HCT116 (cell line): ENCODE data around the gene ADGRB3. TPM values are rescaled to one million over a fixed set of nuclear protein-coding genes. Genes with fewer than 3 reads are reported as not detected.

ENCODE experiments used
- ATAC-seq: fragments of 200-7000 bp; cut with Tn5 transposase; 2 replicates; pipeline ENCODE4 v1.9.1; 2020; ENCODE audit warnings: mild to moderate bottlenecking, moderate library complexity
- BruUV-seq: library from RNA; stranded (reverse); fragments of 400-500 nt; replicated peaks from 2 replicates; lab custom pipeline; 2021; lab: Mats Ljungman, UMichigan
- CTCF ChIA-PET: fragments of 300-600 bp; sonication (Branson Sonifier 250); formaldehyde crosslinking; loops from one replicate; lab custom pipeline; 2021; ENCODE audit warnings: antibody characterized with exemption; lab: Charles Lee
- POLR2A ChIA-PET: fragments of 300-600, 350-600 bp; sonication (Branson Sonifier 250); formaldehyde crosslinking; loops from one replicate; lab custom pipeline; 2021; ENCODE audit warnings: antibody characterized with exemption; lab: Charles Lee
- RAD21 ChIA-PET, 2 experiments: fragments of 300-600 bp; sonication (Branson Sonifier 250); formaldehyde crosslinking; loops; one replicate each; lab custom pipeline; 2023; ENCODE audit warnings: low total read pairs in 2 of 2; ENCODE audit not compliant: uncharacterized antibody in 2 of 2, unreplicated experiment in 2 of 2, low non-redundant PET in 1 of 2; lab: Charles Lee
- DNase-seq: peaks from one replicate; pipeline ENCODE4 v3.0.0-alpha.2; 2010; ENCODE audit warnings: low read depth, low spot score
- H2AFZ ChIP-seq: fragments of 200-600 bp; shearing (Covaris generic), sonication (generic); 2 replicates; pipeline ENCODE4 v1.6.1; 2017; ENCODE audit warnings: low read depth, mixed run types, mixed read lengths, antibody characterized with exemption, low read length; ENCODE audit not compliant: poor library complexity, severe bottlenecking
- H3K27ac ChIP-seq: 2 replicates; pipeline ENCODE4 v1.5.1; 2012; ENCODE audit warnings: low read depth, low read length
- H3K27me3 ChIP-seq: fragments of 200-600 bp; sonication (generic); 2 replicates; pipeline ENCODE4 v1.6.1; 2016; ENCODE audit warnings: mixed run types, low read length, mixed read lengths; ENCODE audit not compliant: insufficient read depth
- H3K36me3 ChIP-seq, 2 experiments: fragments of 200-500 bp in 1 of 2; fragments of 200-600 bp in 1 of 2; sonication (Bioruptor generic) in 1 of 2; sonication (generic) in 1 of 2; 2 replicates each; pipeline versions ENCODE4 v1.5.1 to v1.6.1; 2014 to 2016; ENCODE audit warnings: low read length in 2 of 2, inconsistent platforms in 1 of 2, mixed read lengths in 1 of 2, mixed run types in 1 of 2; ENCODE audit not compliant: insufficient read depth in 2 of 2, control insufficient read depth in 1 of 2
- H3K4me1 ChIP-seq, 2 experiments: fragments of 200-600 bp in 1 of 2; sonication (generic) in 1 of 2; 2 replicates each; pipeline versions ENCODE4 v1.5.1 to v1.6.1; 2012 to 2017; ENCODE audit warnings: low read length in 2 of 2, inconsistent platforms in 1 of 2, mild to moderate bottlenecking in 1 of 2, mixed read lengths in 1 of 2, mixed run types in 1 of 2, moderate library complexity in 1 of 2; ENCODE audit not compliant: insufficient read depth in 2 of 2, control insufficient read depth in 1 of 2
- H3K4me2 ChIP-seq: fragments of 200-600 bp; sonication (generic); 2 replicates; pipeline ENCODE4 v1.6.1; 2017; ENCODE audit warnings: mixed run types, low read length, mixed read lengths
- H3K4me3 ChIP-seq, 2 experiments: fragments of 200-600 bp in 1 of 2; sonication (generic) in 1 of 2; replicated peaks in 1 of 2; 2 replicates each; pipeline ENCODE4 v1.5.1; 2011 to 2016; ENCODE audit warnings: low read length in 2 of 2, control low read depth in 1 of 2, low read depth in 1 of 2, mild to moderate bottlenecking in 1 of 2, mixed read lengths in 1 of 2, mixed run types in 1 of 2
- H3K79me2 ChIP-seq: fragments of 200-600 bp; sonication (generic); 2 replicates; pipeline ENCODE4 v1.6.1; 2017; ENCODE audit warnings: mild to moderate bottlenecking, mixed run types, low read length, moderate library complexity, mixed read lengths; ENCODE audit not compliant: insufficient read depth
- H3K9ac ChIP-seq: fragments of 200-600 bp; sonication (generic); 2 replicates; pipeline ENCODE4 v1.6.1; 2016; ENCODE audit warnings: low read length, mixed read lengths
- H3K9me2 ChIP-seq: fragments of 200-600 bp; sonication (generic), shearing (Covaris generic); 2 replicates; pipeline ENCODE4 v1.6.1; 2017; ENCODE audit warnings: mixed run types, mild to moderate bottlenecking, moderate library complexity; ENCODE audit not compliant: insufficient read depth
- H3K9me3 ChIP-seq, 2 experiments: fragments of 200-500 bp in 1 of 2; fragments of 200-600 bp in 1 of 2; sonication (Bioruptor generic) in 1 of 2; sonication (generic) in 1 of 2; 2 replicates each; pipeline ENCODE4 v1.6.1; 2014 to 2017; ENCODE audit warnings: low read length in 2 of 2, mixed read lengths in 2 of 2, inconsistent platforms in 1 of 2, low read depth in 1 of 2, mild to moderate bottlenecking in 1 of 2, mixed run types in 1 of 2, moderate library complexity in 1 of 2; ENCODE audit not compliant: control insufficient read depth in 1 of 2, insufficient read depth in 1 of 2
- H4K20me1 ChIP-seq: fragments of 200-600 bp; sonication (generic), shearing (Covaris generic); 2 replicates; pipeline ENCODE4 v1.6.1; 2017; ENCODE audit warnings: mixed run types, mild to moderate bottlenecking, moderate library complexity; ENCODE audit not compliant: insufficient read depth
- ATF3 ChIP-seq: IDR thresholded peaks from 2 replicates; pipeline ENCODE4 v1.6.1; 2012
- CBX3 ChIP-seq: IDR thresholded peaks from 2 replicates; pipeline ENCODE4 v1.6.1; 2012; ENCODE audit warnings: low read depth
- CEBPB ChIP-seq: IDR thresholded peaks from 2 replicates; pipeline ENCODE4 v1.6.1; 2012; ENCODE audit warnings: low read depth
- CTCF ChIP-seq, 3 experiments: fragments of 200-600 bp in 1 of 3; sonication (generic) in 1 of 3; IDR thresholded peaks in 2 of 3; conservative IDR thresholded peaks in 1 of 3; 2 replicates each; pipeline ENCODE4 v1.5.1; 2012 to 2017; ENCODE audit warnings: low read depth in 2 of 3, low read length in 2 of 3, antibody characterized with exemption in 1 of 3, borderline replicate concordance in 1 of 3, control low read depth in 1 of 3, mild to moderate bottlenecking in 1 of 3, mixed read lengths in 1 of 3, mixed run types in 1 of 3, moderate library complexity in 1 of 3; ENCODE audit not compliant: insufficient read depth in 1 of 3
- EZH2 ChIP-seq: fragments of 200-600 bp; sonication (generic); IDR thresholded peaks from 2 replicates; pipeline ENCODE4 v1.6.1; 2017; ENCODE audit warnings: antibody characterized with exemption, mixed run types
- FOSL1 ChIP-seq: IDR thresholded peaks from 2 replicates; pipeline ENCODE4 v1.6.1; 2012; ENCODE audit warnings: low read depth
- JUND ChIP-seq: IDR thresholded peaks from 2 replicates; pipeline ENCODE4 v1.6.1; 2012
- POLR2A ChIP-seq: IDR thresholded peaks from 2 replicates; pipeline ENCODE4 v1.7.0; 2011; ENCODE audit warnings: borderline replicate concordance; ENCODE audit not compliant: insufficient read depth, insufficient read length; ENCODE audit errors: extremely low read depth
- SIN3A ChIP-seq: IDR thresholded peaks from 2 replicates; pipeline ENCODE4 v1.6.1; 2012; ENCODE audit warnings: low read depth
- SP1 ChIP-seq: IDR thresholded peaks from 2 replicates; pipeline ENCODE4 v1.6.1; 2012; ENCODE audit warnings: low read depth
- SRF ChIP-seq: IDR thresholded peaks from 2 replicates; pipeline ENCODE4 v1.6.1; 2012; ENCODE audit warnings: low read depth
- TCF7L2 ChIP-seq: IDR thresholded peaks from 2 replicates; pipeline ENCODE4 v1.7.0; 2011; ENCODE audit warnings: borderline replicate concordance, inconsistent platforms; ENCODE audit not compliant: insufficient read depth, insufficient read length; ENCODE audit errors: extremely low read depth
- YY1 ChIP-seq: IDR thresholded peaks from 2 replicates; pipeline ENCODE4 v1.6.1; 2011; ENCODE audit warnings: low read length, low read depth, moderate library complexity, mild to moderate bottlenecking; ENCODE audit not compliant: insufficient replicate concordance; ENCODE audit errors: extremely low read depth
- ZNF274 ChIP-seq: fragments of 200-500 bp; sonication (Bioruptor generic); IDR thresholded peaks from 2 replicates; pipeline ENCODE4 v1.6.1; 2014; ENCODE audit warnings: mild to moderate bottlenecking, low read depth, low read length, inconsistent platforms
- intact Hi-C: fragments of 100-400 bp; cut with micrococcal nuclease; formaldehyde crosslinking; loops from 2 replicates; pipeline ENCODE4 v1.10.0; 2022
- total RNA-seq: library from RNA; stranded (reverse); gene quantifications from one replicate; pipeline ENCODE4 v1.2.1, GENCODE V29; 2021; ENCODE audit not compliant: unreplicated experiment

The ADGRB3 gene
- total RNA-seq, 1 experiment from 2014 or later, result not detected

- H3K36me3 ChIP-seq, result no peaks in the 10 kb centered on the region
- no TSS peak for BruUV-seq
- RAD21 ChIA-PET, result no interaction called here
- no peak for DNase-seq
- H3K79me2 ChIP-seq, result no peaks in the 10 kb centered on the region
- intact Hi-C loops, result no loop called here
- H3K4me3 ChIP-seq, result no peak overlapping the region
- TF ChIP-seq CEBPB, result no peak
- TF ChIP-seq ATF3, result no peak
- no peak for TF ChIP-seq CBX3
- TF ChIP-seq FOSL1, result no peak
- TF ChIP-seq SP1, result no peak
- no peak for TF ChIP-seq SIN3A
- no peak for TF ChIP-seq EZH2
- TF ChIP-seq POLR2A, result no peak
- no peak for TF ChIP-seq JUND
- TF ChIP-seq SRF, result no peak
- TF ChIP-seq, all 23 proteins: peak for 0
- Histone ChIP-seq H3K4me1 (no peaks in the 10 kb centered on the region), H2AFZ (no peak overlapping the region), H3K4me2 (no peak overlapping the region), H3K9me2 (no peaks in the 10 kb centered on the region), H4K20me1 (no peaks in the 10 kb centered on the region), H3K27me3 (no peaks in the 10 kb centered on the region), H3K9me3 (peaks cover 8 to 14% of the 10 kb centered on the region in 2 experiments; a peak in 2 of 4 replicates), H3K27ac (no peak overlapping the region), H3K9ac (no peak overlapping the region)
- ATAC-seq, result no peak
- ChIA-PET CTCF (no interaction called here), POLR2A (no interaction called here)
These were observed 84.7 kb downstream of the ADGRB3 start for GRCh38 chr6:68719761-68720160.

- no peaks in the 10 kb centered on the region for H3K79me2 ChIP-seq
- no peak for TF ChIP-seq EZH2
- TF ChIP-seq ZNF274, result no peak
- no peak for TF ChIP-seq YY1
- no peak for TF ChIP-seq CEBPB
- no peak for TF ChIP-seq TCF7L2
- no peak for TF ChIP-seq FOSL1
- no peak for TF ChIP-seq CTCF (IDR thresholded peaks at IDR 0.05 in 2 of 3, conservative IDR thresholded peaks at IDR 0.05 in 1 of 3; ENCODE audit: borderline replicate concordance in 1 of 3, insufficient read depth in 1 of 3, low read depth in 2 of 3, low read length in 2 of 3)
- no peak overlapping the region for H3K4me3 ChIP-seq
- ATAC-seq, result no peak
- no peaks in the 10 kb centered on the region for H3K9me2 ChIP-seq
- H3K9ac ChIP-seq, result no peak overlapping the region
- H4K20me1 ChIP-seq, result no peaks in the 10 kb centered on the region
- RAD21 ChIA-PET, result no interaction called here
- no TSS peak for BruUV-seq
- intact Hi-C loops, result no loop called here
- no peak overlapping the region for H2AFZ ChIP-seq
- no peak overlapping the region for H3K27ac ChIP-seq
- H3K4me1 ChIP-seq, result no peaks in the 10 kb centered on the region
- DNase-seq, result no peak
- no peaks in the 10 kb centered on the region for H3K27me3 ChIP-seq
- POLR2A ChIA-PET, result no interaction called here
- H3K9me3 ChIP-seq, result peaks cover 8 to 11% of the 10 kb centered on the region in 2 experiments; a peak in 2 of 4 replicates
- no peaks in the 10 kb centered on the region for H3K36me3 ChIP-seq
- no peak overlapping the region for H3K4me2 ChIP-seq
- CTCF ChIA-PET, result no interaction called here
These were observed 87.9 kb downstream of the ADGRB3 start for GRCh38 chr6:68722891-68723527.
